ENCODE results near the gene PARK7.

The PARK7 gene

DNA sequence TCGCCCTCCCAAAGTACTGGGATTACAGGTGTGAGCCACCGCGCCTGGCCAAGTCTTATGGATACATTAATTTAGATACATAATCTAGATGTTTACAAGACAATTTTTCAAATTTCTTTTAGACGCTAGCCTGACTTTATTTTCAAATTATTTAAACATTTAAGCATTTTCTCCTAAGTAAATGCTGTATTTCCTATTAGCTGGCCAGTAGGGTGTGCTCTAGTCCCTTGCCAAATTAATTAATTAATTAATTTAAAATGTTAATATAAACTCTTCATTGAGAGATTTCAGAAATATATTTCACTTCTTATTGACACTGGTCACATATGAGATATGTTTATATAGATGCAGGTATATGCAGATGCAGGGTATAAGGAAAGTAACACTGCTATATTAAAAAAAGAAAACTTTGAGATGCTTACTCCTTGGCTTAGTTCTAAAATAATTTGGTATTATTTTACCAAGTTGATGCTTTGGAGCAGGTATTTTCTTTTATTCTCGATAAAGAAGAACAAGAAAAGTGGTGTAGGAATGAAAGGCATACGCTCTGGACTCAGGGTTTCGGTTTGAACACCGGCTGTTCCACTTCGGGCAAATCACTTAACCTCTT lies 69.8 kb downstream of the PARK7 start:
- DNase-seq: no peak
- no peaks in the 10 kb centered on the region for H3K9me3 Mint-ChIP-seq
- TF ChIP-seq, protein P1, sequence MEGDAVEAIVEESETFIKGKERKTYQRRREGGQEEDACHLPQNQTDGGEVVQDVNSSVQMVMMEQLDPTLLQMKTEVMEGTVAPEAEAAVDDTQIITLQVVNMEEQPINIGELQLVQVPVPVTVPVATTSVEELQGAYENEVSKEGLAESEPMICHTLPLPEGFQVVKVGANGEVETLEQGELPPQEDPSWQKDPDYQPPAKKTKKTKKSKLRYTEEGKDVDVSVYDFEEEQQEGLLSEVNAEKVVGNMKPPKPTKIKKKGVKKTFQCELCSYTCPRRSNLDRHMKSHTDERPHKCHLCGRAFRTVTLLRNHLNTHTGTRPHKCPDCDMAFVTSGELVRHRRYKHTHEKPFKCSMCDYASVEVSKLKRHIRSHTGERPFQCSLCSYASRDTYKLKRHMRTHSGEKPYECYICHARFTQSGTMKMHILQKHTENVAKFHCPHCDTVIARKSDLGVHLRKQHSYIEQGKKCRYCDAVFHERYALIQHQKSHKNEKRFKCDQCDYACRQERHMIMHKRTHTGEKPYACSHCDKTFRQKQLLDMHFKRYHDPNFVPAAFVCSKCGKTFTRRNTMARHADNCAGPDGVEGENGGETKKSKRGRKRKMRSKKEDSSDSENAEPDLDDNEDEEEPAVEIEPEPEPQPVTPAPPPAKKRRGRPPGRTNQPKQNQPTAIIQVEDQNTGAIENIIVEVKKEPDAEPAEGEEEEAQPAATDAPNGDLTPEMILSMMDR (IDR thresholded peaks at IDR 0.05): peak; percentile 77
- no peak overlapping the region for H3K4me3 Mint-ChIP-seq
- no peak overlapping the region for H3K27ac Mint-ChIP-seq
- H3K4me1 Mint-ChIP-seq: peaks cover 27% of the 10 kb centered on the region
- H3K27me3 Mint-ChIP-seq (ENCODE audit: low read depth, poor library complexity): peaks cover 7% of the 10 kb centered on the region
- no peaks in the 10 kb centered on the region for H3K36me3 Mint-ChIP-seq (ENCODE audit: low read depth)

DNA sequence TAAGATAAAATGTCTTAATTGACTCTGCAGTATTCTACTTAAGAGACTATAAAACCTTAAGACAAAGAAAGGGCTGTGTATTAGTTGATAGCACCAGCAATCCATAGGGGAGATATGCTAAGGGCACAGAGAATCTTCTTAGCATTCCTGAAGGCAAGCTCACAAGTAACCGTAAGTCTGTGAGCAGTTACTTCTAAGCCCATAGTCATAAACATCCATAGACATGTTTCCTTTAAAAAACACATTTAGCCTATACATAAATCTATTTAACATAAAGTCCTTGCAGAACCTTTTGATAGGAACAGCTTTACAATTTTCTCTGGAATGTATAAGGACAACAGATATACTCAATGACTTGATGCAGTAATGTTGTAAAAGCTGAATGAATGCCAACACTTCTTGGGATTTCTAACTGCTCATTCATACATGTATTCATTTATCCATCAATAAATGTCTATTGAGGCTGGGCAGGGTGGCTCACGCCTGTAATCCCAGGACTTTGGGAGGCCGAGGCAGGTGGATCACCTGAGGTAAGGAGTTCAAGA lies 70.9 kb downstream of the PARK7 start:
- Mint-ChIP-seq H3K9me3 (no peaks in the 10 kb centered on the region), H3K36me3 (ENCODE audit: low read depth) (no peaks in the 10 kb centered on the region), H3K4me1 (peaks cover 17% of the 10 kb centered on the region), H3K27me3 (ENCODE audit: low read depth, poor library complexity) (peaks cover 7% of the 10 kb centered on the region), H3K27ac (no peak overlapping the region), H3K4me3 (no peak overlapping the region)
- TF ChIP-seq, protein P1 (IDR thresholded peaks at IDR 0.05): no peak
- DNase-seq: no peak

DNA sequence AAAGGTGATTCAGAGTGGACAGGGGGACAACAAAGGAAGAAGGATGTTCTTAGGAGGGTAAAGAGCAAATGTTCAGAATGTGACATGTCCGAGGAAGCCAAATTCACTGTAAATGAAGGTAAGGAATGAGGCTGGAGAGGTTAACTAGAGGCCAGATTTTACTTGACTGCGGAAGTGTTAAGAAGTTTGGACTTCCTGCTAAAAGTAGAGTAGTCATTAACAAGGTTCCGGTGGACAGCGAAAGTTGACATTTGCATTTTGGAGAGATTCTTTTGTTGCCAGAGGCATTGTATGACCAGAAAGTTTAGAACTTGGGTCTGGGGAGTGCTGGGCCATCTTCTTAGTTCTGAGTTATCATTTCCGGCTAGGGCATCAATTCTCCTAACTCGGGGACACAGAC lies 71.8 kb downstream of the PARK7 start:
- H3K27ac Mint-ChIP-seq: peak overlapping the region; percentile 56
- H3K27me3 Mint-ChIP-seq (ENCODE audit: low read depth, poor library complexity): peaks cover 7% of the 10 kb centered on the region
- H3K4me1 Mint-ChIP-seq: peaks cover 8% of the 10 kb centered on the region
- no peak for DNase-seq
- H3K4me3 Mint-ChIP-seq: no peak overlapping the region
- no peaks in the 10 kb centered on the region for H3K36me3 Mint-ChIP-seq (ENCODE audit: low read depth)
- no peaks in the 10 kb centered on the region for H3K9me3 Mint-ChIP-seq
- TF ChIP-seq, protein P1 (IDR thresholded peaks at IDR 0.05): no peak

All from nephron progenitor cell (in vitro differentiated cells).